Colonic mucosa (tissue), 4 donors: ENCODE measurements around the gene FBXO31. TPM values are rescaled to one million over a fixed set of nuclear protein-coding genes. Genes with fewer than 3 reads are reported as not detected.
"Not testable (repeated sequence)": the region's sequence is repeated elsewhere in the genome, so short reads cannot be mapped to it uniquely, and the experiment has no call there.

Experiments used
- DNase-seq: peaks from one replicate; pipeline ENCODE4 v3.0.0-alpha.2; 2020
- H3K27ac ChIP-seq: fragments of 200-600 bp; one replicate; pipeline ENCODE4 v1.8.0; 2021
- H3K27me3 ChIP-seq: fragments of 200-600 bp; one replicate; pipeline ENCODE4 v1.8.0; 2021
- H3K36me3 ChIP-seq: fragments of 200-600 bp; one replicate; pipeline ENCODE4 v1.8.0; 2021
- H3K4me1 ChIP-seq: fragments of 200-600 bp; one replicate; pipeline ENCODE4 v1.8.0; 2021; ENCODE audit warnings: mild to moderate bottlenecking
- H3K4me3 ChIP-seq: fragments of 200-600 bp; one replicate; pipeline ENCODE4 v1.8.0; 2021
- H3K9ac ChIP-seq, 2 donors: one replicate each; pipeline ENCODE4 v1.7.0; 2013; ENCODE audit warnings: control low read depth in 2 of 2, low read depth in 2 of 2, low read length in 2 of 2
- H3K9me3 ChIP-seq: fragments of 200-600 bp; one replicate; pipeline ENCODE4 v1.8.0; 2021
- CTCF ChIP-seq: fragments of 200-600 bp; IDR thresholded peaks from one replicate; pipeline ENCODE4 v1.8.0; 2022; ENCODE audit warnings: antibody characterized with exemption, mild to moderate bottlenecking
- intact Hi-C: fragments of 100-400 bp; cut with DNase I; formaldehyde crosslinking; loops from one replicate; pipeline ENCODE4 v1.14.1; 2022
- total RNA-seq, 2 donors: library from RNA; stranded (reverse); fragmentation: NEBNext Ultra II Directional in 1 of 2; extraction: Animal tissue kit (Norgen Biotek cat#: 25700) in 1 of 2; gene quantifications; one replicate each; pipeline ENCODE4 v1.2.1, GENCODE V29; 2021
- donor health status: healthy.
- donor health status: DM: no; HTN: no; CAD: no.
- donor health status: DM: no; HTN: no; CAD: no.

FBXO31 gene
- total RNA-seq, 2 donors from 2014 or later, result 35.1 to 52.3 TPM

DNA sequence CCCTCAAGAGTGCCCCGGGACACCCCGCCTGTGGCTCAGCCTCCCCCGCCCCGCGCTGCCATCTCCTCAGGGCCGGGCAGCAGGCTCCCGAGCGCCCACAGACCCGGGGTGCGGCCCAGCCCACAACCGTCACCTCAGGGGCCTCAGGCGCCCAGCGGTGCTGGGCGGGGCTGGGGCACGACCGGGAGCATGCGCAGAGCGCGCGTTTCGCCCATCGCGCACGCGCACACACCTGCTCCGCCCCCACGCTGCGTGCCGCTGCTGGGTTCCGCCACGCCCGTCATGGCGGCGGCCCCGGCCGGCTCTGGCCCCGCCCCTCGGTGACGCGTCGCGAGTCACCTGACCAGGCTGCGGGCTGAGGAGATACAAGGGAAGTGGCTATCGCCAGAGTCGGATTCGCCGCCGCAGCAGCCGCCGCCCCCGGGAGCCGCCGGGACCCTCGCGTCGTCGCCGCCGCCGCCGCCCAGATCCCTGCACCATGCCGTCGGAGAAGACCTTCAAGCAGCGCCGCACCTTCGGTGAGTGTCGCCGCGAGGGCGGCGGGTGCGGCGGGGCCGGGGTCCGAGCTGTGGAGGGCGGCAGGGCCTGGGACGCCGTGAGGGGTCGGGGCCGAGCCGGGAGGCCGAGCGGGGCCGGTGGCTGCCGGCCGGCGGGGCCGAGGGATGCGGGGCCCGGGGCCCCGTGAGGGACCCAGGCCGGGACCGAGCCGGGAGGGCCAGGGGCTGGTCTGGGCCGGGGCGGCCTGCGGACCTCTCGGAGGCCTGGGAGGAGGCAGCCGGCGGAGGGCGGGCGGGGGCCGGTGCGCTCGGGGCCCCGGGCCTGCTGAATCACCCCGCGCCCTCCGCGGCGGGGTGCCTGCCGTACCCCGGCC is 8.6 kb upstream of the FBXO31 start, which contains the start of gene MAP1LC3B:
MAP1LC3B (plus strand) TSS at position 387 of the 871 bp plus-strand sequence; CDS start at position 479, 92 bp downstream.
- intact Hi-C loops, result loop anchor here (5.0 kb wide), 1 partner anchor 75 kb away; the partner anchor contains the start of gene C16orf95
- Histone ChIP-seq H3K9me3 (no peaks in the 10 kb centered on the region), H3K4me1 (peaks cover 15% of the 10 kb centered on the region), H3K9ac (peak within 1 kb of the TSS; percentile 91 to 96), H3K27me3 (no peaks in the 10 kb centered on the region), H3K27ac (peak within 1 kb of the TSS; percentile 95), H3K4me3 (peak within 1 kb of the TSS; percentile 59), H3K36me3 (no peaks in the 10 kb centered on the region)
- TF ChIP-seq CTCF, result no peak
- peak; percentile 96 for DNase-seq

- Histone ChIP-seq H3K4me3 (peak overlapping the region; percentile 59), H3K36me3 (no peaks in the 10 kb centered on the region), H3K4me1 (peaks cover 17% of the 10 kb centered on the region), H3K27me3 (no peaks in the 10 kb centered on the region), H3K9me3 (no peaks in the 10 kb centered on the region), H3K9ac (peak overlapping the region; percentile 88 to 96), H3K27ac (peak overlapping the region; percentile 95)
- peak; percentile 65 for DNase-seq
- intact Hi-C loops, result loop anchor here (5.0 kb wide), 1 partner anchor 74 kb away; the partner anchor contains the start of gene C16orf95
- no peak for TF ChIP-seq CTCF
Measured at GRCh38 chr16:87391324-87391949, 7.9 kb upstream of the FBXO31 start.

DNA sequence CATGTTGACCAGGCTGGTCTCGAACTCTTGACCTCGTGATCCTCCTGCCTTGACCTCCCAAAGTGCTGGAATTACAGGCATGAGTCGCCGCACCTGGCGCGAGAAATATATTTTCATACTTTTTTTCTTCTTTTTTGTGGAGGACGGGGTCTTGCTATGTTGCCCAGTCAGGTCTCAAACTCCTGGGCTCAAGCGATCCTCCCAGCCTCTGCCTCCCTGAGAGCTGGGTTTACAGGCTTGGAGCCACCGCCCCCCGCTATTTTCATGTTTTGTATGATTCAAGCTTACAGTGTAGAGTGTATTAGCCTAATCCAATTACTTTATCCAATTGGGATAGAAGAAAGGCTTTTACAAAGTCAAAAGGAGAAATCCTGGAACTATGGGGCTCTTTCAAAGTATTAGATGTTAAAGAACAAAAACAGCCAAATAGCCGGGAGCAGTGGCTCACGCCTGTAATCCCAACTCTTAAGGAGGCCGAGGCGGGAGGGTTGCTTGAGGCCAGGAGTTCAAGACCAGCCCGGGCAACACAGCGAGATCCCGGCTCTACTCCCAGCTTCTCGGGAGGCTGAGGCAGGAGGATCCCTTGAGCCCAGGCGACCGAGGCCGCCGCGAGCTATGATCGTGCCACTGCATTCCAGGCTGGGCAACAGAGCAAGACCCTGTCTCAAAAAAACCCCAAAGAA is 7.2 kb upstream of the FBXO31 start:
- peak overlapping the region; percentile 95 for H3K27ac ChIP-seq
- no peaks in the 10 kb centered on the region for H3K27me3 ChIP-seq
- no peaks in the 10 kb centered on the region for H3K9me3 ChIP-seq
- no peak for TF ChIP-seq CTCF
- H3K4me3 ChIP-seq, result peak overlapping the region; percentile 59
- peaks cover 17% of the 10 kb centered on the region for H3K4me1 ChIP-seq
- H3K36me3 ChIP-seq, result no peaks in the 10 kb centered on the region
- peak overlapping the region; percentile 88 to 96 for H3K9ac ChIP-seq
- no peak for DNase-seq
- intact Hi-C loops, result loop anchor here (5.0 kb wide), 1 partner anchor 73 kb away; the partner anchor contains the start of gene C16orf95

DNA sequence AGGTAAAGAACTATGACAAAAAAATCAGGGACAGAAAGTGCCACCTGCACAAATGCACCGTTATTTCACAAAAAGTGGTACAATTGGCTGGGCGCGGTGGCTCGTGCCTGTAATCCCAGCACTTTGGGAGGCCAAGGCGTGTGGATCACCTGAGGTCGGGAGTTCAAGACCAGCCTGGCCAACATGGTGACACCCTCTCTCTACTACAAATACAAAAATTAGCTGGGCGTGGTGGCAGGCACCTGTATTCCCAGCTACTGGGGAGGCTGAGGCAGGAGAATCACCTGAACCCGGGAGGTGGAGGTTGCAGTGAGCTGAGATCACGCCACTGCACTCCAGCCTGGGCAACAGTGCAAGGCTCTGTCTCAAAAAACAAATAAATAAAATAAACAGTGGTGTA is 6.3 kb upstream of the FBXO31 start:
- not testable (repeated sequence) for H3K36me3 ChIP-seq, DNase-seq, H3K27ac ChIP-seq, H3K4me3 ChIP-seq, H3K27me3 ChIP-seq, H3K9me3 ChIP-seq, H3K9ac ChIP-seq
- H3K4me1 ChIP-seq, result peaks cover 17% of the 10 kb centered on the region
- intact Hi-C loops, result loop anchor here (5.0 kb wide), 1 partner anchor 73 kb away; the partner anchor contains the start of gene C16orf95

DNA sequence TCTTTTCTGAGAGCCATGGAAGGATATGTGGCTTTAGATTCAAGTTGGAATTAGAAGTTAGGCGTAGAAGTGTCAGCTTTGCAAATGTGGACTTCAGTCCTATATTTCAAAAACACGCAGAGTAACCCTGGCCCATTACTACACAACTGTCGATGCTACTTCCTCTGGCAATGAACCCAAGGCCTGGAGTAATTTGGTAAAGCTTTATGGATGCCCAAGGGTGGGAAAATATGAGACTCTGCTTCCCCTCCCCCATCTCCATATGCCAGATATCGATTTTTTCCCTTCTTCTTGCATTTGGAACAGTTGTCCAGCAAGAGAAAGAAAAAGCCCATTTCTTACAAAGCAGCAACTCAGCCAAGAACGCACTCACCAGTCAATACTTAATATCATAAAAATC is 5.7 kb upstream of the FBXO31 start:
- no peak for DNase-seq
- Histone ChIP-seq H3K27me3 (no peaks in the 10 kb centered on the region), H3K4me3 (no peak overlapping the region), H3K4me1 (peaks cover 22% of the 10 kb centered on the region), H3K27ac (peak overlapping the region; percentile 95), H3K9me3 (no peaks in the 10 kb centered on the region), H3K9ac (no peak overlapping the region), H3K36me3 (no peaks in the 10 kb centered on the region)
- no peak for TF ChIP-seq CTCF
- intact Hi-C loops, result no loop called here
